Measurements from ENCODE around the gene CYP19A1. TPM values are rescaled to one million over a fixed set of nuclear protein-coding genes. Genes with fewer than 3 reads are reported as not detected.

Gene CYP19A1
- total and polyA plus RNA-seq, 8 donors = 0.09 to 2.5 (median 0.28) TPM; not detected in 1

DNA sequence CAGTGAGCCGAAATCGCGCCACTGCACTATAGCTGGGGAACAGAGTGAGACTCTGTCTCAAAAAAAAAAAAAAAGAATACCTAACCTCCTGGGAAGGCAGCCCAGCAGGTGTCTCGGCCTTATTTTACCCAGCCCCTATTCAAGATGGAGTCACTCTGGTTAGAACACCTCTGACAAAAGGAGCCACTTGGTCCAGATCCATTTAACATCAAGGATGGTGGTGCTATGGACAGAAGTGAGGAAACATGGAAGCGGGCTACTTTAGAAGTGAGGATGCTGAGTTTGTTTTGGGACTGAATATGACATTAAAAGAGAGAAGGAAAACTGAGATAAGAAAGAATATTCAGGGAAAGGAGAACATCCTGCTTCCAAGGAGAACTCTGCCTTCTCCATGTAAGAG is 17.8 kb upstream of the CYP19A1 start:
- H3K4me3 ChIP-seq = no peak overlapping the region
- ATAC-seq (no peak), FAIRE-seq (no peak), DNase-seq (no peak)
- TF ChIP-seq, protein P1, sequence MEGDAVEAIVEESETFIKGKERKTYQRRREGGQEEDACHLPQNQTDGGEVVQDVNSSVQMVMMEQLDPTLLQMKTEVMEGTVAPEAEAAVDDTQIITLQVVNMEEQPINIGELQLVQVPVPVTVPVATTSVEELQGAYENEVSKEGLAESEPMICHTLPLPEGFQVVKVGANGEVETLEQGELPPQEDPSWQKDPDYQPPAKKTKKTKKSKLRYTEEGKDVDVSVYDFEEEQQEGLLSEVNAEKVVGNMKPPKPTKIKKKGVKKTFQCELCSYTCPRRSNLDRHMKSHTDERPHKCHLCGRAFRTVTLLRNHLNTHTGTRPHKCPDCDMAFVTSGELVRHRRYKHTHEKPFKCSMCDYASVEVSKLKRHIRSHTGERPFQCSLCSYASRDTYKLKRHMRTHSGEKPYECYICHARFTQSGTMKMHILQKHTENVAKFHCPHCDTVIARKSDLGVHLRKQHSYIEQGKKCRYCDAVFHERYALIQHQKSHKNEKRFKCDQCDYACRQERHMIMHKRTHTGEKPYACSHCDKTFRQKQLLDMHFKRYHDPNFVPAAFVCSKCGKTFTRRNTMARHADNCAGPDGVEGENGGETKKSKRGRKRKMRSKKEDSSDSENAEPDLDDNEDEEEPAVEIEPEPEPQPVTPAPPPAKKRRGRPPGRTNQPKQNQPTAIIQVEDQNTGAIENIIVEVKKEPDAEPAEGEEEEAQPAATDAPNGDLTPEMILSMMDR (IDR thresholded peaks at IDR 0.05) = no peak
- no peaks in the 10 kb centered on the region for H3K27me3 ChIP-seq
- H3K36me3 ChIP-seq = no peaks in the 10 kb centered on the region
- no peak overlapping the region for H3K27ac ChIP-seq
- H3K4me1 ChIP-seq = peaks cover 0 to 6% (median 3%) of the 10 kb centered on the region in 3 donors
- 96 to 98% methylated on average over 5 of the region's 5 CpGs for WGBS, 2 donors
- intact Hi-C loops (cut with DNase I) = no loop called here
- H3K9me3 ChIP-seq = no peaks in the 10 kb centered on the region

DNA sequence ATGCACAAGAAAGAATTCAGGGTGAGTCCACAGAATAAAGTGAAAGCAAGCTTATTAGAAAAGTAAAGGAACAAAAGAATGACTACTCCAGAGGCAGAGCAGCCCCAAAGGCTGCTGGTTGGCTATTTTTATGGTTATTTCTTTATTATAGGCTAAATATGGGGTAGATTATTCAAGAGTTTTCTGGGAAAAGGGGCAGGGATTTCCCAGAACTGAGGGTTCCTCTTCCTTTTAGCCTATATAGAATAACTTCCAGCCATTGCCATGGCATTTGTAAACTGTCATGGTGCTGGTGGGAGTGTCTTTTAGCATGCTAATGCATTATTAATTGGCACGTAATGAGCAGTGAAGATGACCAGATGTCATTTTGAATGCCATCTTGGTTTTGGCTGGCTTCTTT is 16.7 kb upstream of the CYP19A1 start:
- TF ChIP-seq, protein P1 (IDR thresholded peaks at IDR 0.05) = no peak
- FAIRE-seq (no peak), ATAC-seq (no peak), DNase-seq (no peak)
- Histone ChIP-seq H3K4me1 (peaks cover 0 to 6% (median 3%) of the 10 kb centered on the region in 3 donors), H3K27ac (no peak overlapping the region), H3K36me3 (no peaks in the 10 kb centered on the region), H3K9me3 (no peaks in the 10 kb centered on the region), H3K27me3 (no peaks in the 10 kb centered on the region), H3K4me3 (no peak overlapping the region)
- intact Hi-C loops (cut with DNase I) = no loop called here
- 92 to 94% methylated on average over 1 of the region's 1 CpG for WGBS, 2 donors

DNA sequence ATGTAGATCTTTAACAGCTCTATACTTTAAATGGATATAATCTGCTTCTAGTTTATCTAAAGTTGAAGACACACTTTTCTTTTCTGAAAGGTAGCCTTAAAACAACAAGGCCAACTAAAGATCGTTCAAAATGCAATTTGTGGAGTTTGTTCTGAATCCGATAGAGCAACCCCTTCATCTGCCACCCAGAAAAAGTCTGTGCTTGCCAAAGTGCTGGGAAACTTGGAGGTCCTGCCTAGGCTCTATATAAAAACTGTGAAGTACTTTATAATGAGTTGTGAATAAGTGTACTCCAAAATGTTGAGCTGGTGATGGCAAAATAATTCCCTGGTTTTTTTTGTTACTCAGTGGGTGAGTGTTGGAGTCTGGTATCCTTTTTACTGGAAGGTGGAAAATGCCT is 15.6 kb upstream of the CYP19A1 start:
- TF ChIP-seq, protein P1 (IDR thresholded peaks at IDR 0.05) = no peak
- DNase-seq (no peak), ATAC-seq (no peak), FAIRE-seq (no peak)
- Histone ChIP-seq H3K27ac (no peak overlapping the region), H3K9me3 (no peaks in the 10 kb centered on the region), H3K4me1 (peaks cover 0 to 6% (median 3%) of the 10 kb centered on the region in 3 donors), H3K4me3 (no peak overlapping the region), H3K36me3 (no peaks in the 10 kb centered on the region), H3K27me3 (no peaks in the 10 kb centered on the region)
- WGBS, 2 donors = 9 to 24% methylated on average over 2 of the region's 2 CpGs
- intact Hi-C loops (cut with DNase I) = no loop called here

- no peak for DNase-seq
- ATAC-seq = no peak
- intact Hi-C loops (cut with DNase I) = no loop called here
- Histone ChIP-seq H3K36me3 (no peaks in the 10 kb centered on the region), H3K4me1 (peaks cover 0 to 6% (median 3%) of the 10 kb centered on the region in 3 donors), H3K9me3 (no peaks in the 10 kb centered on the region), H3K27ac (no peak overlapping the region), H3K27me3 (no peaks in the 10 kb centered on the region), H3K4me3 (no peak overlapping the region)
- TF ChIP-seq, protein P1 (IDR thresholded peaks at IDR 0.05) = no peak
- FAIRE-seq = no peak
- whole genome bisulfite sequencing, 2 donors = 96 to 99% methylated on average over 3 of the region's 3 CpGs
Measured at GRCh38 chr15:51350723-51351122, 12.3 kb upstream of the CYP19A1 start.

- ATAC-seq = peak in 3 of 4 donors; percentile 37 to 51 (median 39)
- Histone ChIP-seq H3K9me3 (no peaks in the 10 kb centered on the region), H3K27me3 (no peaks in the 10 kb centered on the region), H3K4me1 (peaks cover 0 to 6% (median 3%) of the 10 kb centered on the region in 3 donors), H3K27ac (no peak overlapping the region), H3K4me3 (no peak overlapping the region), H3K36me3 (no peaks in the 10 kb centered on the region)
- FAIRE-seq = no peak
- TF ChIP-seq, protein P1 (IDR thresholded peaks at IDR 0.05) = no peak
- intact Hi-C loops (cut with DNase I) = no loop called here
- no peak for DNase-seq
- WGBS, 2 donors = 48 to 66% methylated on average over 4 of the region's 4 CpGs
Measured at GRCh38 chr15:51349156-51349844, 10.9 kb upstream of the CYP19A1 start.
